A549 (cell line): ENCODE results near the gene PADI6.

Experiments
- BHLHE40 ChIP-seq: IDR thresholded peaks from 2 replicates; pipeline ENCODE4 v1.6.1; 2012; ENCODE audit warnings: low read depth, low read length, inconsistent platforms
- EP300 ChIP-seq, 2 experiments: fragments of >200 bp; sonication (Bioruptor Twin); formaldehyde crosslinking; IDR thresholded peaks; 2 replicates in 1 of 2; 3 replicates in 1 of 2; pipeline ENCODE4 v1.6.1; 2016 to 2017
- FOSL2 ChIP-seq, 2 experiments: fragments of 450-650 bp in 1 of 2; fragments of >200 bp in 1 of 2; sonication (Bioruptor Twin) in 1 of 2; formaldehyde crosslinking; IDR thresholded peaks; 2 replicates each; pipeline versions ENCODE4 v1.5.0 to v1.6.1; 2016 to 2020; ENCODE audit warnings: mild to moderate bottlenecking in 1 of 2, moderate library complexity in 1 of 2
- HDAC2 ChIP-seq: fragments of 200-600 bp; sonication (generic); IDR thresholded peaks from 2 replicates; pipeline ENCODE4 v1.6.1; 2016
- HOXB5 ChIP-seq: fragments of 250-450 bp; sonication (Bioruptor Pico); IDR thresholded peaks from 2 replicates; pipeline ENCODE4 v1.5.0; 2020; ENCODE audit warnings: mild to moderate bottlenecking, moderate library complexity
- JUNB ChIP-seq: fragments of >200 bp; sonication (Bioruptor Twin); formaldehyde crosslinking; IDR thresholded peaks from 2 replicates; pipeline ENCODE4 v1.6.1; 2016
- KDM1A ChIP-seq: fragments of 200-600 bp; sonication (generic); IDR thresholded peaks from 2 replicates; pipeline ENCODE4 v1.6.1; 2016; ENCODE audit warnings: low read depth, mild to moderate bottlenecking
- POLR2A ChIP-seq: IDR thresholded peaks from 2 replicates; pipeline ENCODE4 v1.6.1; 2012; ENCODE audit warnings: mild to moderate bottlenecking, low read length
- RAD21 ChIP-seq, 2 experiments: fragments of >200 bp in 1 of 2; sonication (Bioruptor Twin) in 1 of 2; formaldehyde crosslinking in 1 of 2; IDR thresholded peaks in 1 of 2; conservative IDR thresholded peaks in 1 of 2; 2 replicates in 1 of 2; 3 replicates in 1 of 2; pipeline ENCODE4 v1.6.1; 2012 to 2018; ENCODE audit warnings: inconsistent platforms in 1 of 2
- RFX5 ChIP-seq: fragments of 450-650 bp; IDR thresholded peaks from 2 replicates; pipeline ENCODE4 v1.7.1; 2014; ENCODE audit warnings: antibody characterized with exemption, mild to moderate bottlenecking, moderate library complexity
- TF ChIP-seq, protein P1 (sequence below): IDR thresholded peaks from 2 replicates; pipeline ENCODE4 v1.6.1; 2012
- TF ChIP-seq, protein P2 (sequence below): fragments of >200 bp; sonication (Bioruptor Twin); formaldehyde crosslinking; IDR thresholded peaks from 3 replicates; pipeline ENCODE4 v1.5.1; 2016
- TF ChIP-seq, protein P3 (sequence below): fragments of 450-650 bp; IDR thresholded peaks from 2 replicates; pipeline ENCODE4 v1.6.1; 2014; ENCODE audit warnings: antibody characterized with exemption
- TF ChIP-seq, protein P4 (sequence below): IDR thresholded peaks from 2 replicates; pipeline ENCODE4 v1.6.1; 2012

DNA sequence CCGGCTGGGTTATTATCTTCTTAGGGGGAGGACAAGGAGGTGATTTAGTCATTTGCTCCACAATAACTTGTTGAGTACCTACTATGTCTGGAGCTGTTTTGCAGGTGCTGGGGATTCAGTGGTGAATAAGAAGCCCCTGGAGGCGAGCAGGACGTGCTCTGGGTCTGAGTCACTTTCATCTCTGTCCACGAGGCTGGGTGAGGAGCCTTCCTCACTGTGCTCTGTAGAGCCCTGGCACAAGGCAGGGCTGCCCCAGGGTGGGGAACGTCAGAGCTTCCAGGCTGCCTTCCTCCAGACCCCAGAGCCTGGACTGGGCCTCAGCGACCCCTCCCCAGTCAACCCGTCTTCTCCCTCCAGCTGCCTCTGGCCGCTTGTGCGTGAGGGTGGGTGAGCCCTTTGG lies 2.5 kb upstream of the PADI6 start:
- TF ChIP-seq, protein P1, sequence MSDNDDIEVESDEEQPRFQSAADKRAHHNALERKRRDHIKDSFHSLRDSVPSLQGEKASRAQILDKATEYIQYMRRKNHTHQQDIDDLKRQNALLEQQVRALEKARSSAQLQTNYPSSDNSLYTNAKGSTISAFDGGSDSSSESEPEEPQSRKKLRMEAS = no peak
- no peak for TF ChIP-seq HOXB5 (CRISPR knock-in tag)
- TF ChIP-seq HDAC2 = no peak
- TF ChIP-seq BHLHE40 = no peak
- TF ChIP-seq, protein P2, sequence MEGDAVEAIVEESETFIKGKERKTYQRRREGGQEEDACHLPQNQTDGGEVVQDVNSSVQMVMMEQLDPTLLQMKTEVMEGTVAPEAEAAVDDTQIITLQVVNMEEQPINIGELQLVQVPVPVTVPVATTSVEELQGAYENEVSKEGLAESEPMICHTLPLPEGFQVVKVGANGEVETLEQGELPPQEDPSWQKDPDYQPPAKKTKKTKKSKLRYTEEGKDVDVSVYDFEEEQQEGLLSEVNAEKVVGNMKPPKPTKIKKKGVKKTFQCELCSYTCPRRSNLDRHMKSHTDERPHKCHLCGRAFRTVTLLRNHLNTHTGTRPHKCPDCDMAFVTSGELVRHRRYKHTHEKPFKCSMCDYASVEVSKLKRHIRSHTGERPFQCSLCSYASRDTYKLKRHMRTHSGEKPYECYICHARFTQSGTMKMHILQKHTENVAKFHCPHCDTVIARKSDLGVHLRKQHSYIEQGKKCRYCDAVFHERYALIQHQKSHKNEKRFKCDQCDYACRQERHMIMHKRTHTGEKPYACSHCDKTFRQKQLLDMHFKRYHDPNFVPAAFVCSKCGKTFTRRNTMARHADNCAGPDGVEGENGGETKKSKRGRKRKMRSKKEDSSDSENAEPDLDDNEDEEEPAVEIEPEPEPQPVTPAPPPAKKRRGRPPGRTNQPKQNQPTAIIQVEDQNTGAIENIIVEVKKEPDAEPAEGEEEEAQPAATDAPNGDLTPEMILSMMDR = no peak
- no peak for TF ChIP-seq POLR2A
- TF ChIP-seq EP300 (IDR thresholded peaks at IDR 0.05) = no peak
- TF ChIP-seq RAD21 (conservative IDR thresholded peaks at IDR 0.05 in 1 of 2, IDR thresholded peaks at IDR 0.05 in 1 of 2) = no peak
- TF ChIP-seq KDM1A = no peak
- TF ChIP-seq, protein P3, sequence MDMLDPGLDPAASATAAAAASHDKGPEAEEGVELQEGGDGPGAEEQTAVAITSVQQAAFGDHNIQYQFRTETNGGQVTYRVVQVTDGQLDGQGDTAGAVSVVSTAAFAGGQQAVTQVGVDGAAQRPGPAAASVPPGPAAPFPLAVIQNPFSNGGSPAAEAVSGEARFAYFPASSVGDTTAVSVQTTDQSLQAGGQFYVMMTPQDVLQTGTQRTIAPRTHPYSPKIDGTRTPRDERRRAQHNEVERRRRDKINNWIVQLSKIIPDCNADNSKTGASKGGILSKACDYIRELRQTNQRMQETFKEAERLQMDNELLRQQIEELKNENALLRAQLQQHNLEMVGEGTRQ = no peak
- TF ChIP-seq RFX5 = no peak
- TF ChIP-seq, protein P4, sequence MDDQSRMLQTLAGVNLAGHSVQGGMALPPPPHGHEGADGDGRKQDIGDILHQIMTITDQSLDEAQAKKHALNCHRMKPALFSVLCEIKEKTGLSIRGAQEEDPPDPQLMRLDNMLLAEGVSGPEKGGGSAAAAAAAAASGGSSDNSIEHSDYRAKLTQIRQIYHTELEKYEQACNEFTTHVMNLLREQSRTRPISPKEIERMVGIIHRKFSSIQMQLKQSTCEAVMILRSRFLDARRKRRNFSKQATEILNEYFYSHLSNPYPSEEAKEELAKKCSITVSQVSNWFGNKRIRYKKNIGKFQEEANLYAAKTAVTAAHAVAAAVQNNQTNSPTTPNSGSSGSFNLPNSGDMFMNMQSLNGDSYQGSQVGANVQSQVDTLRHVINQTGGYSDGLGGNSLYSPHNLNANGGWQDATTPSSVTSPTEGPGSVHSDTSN = no peak
- TF ChIP-seq FOSL2 (IDR thresholded peaks at IDR 0.05) = no peak
- TF ChIP-seq FOSL2 (CRISPR knock-in tag; IDR thresholded peaks at IDR 0.05) = no peak
- no peak for TF ChIP-seq JUNB
